ENCODE measurements around the gene UGT1A4.

Gene UGT1A4

GRCh38 chr2:233791151-233791882 lies 72.8 kb downstream of the UGT1A4 start:
- DNase-seq (ENCODE audit: low read depth): no peak

GRCh38 chr2:233791883-233792329 lies 73.4 kb downstream of the UGT1A4 start:
- DNase-seq (ENCODE audit: low read depth): no peak

GRCh38 chr2:233792720-233793119 lies 74.2 kb downstream of the UGT1A4 start:
- no peak for DNase-seq (ENCODE audit: low read depth)

GRCh38 chr2:233793465-233794127 lies 75.1 kb downstream of the UGT1A4 start:
- no peak for DNase-seq (ENCODE audit: low read depth)

- no peak for DNase-seq (ENCODE audit: low read depth)
Measured at GRCh38 chr2:233794128-233794658, 75.7 kb downstream of the UGT1A4 start.

- no peak for DNase-seq (ENCODE audit: low read depth)
Measured at GRCh38 chr2:233795735-233796171, 77.2 kb downstream of the UGT1A4 start.

GRCh38 chr2:233796254-233796653 lies 77.7 kb downstream of the UGT1A4 start:
- no peak for DNase-seq (ENCODE audit: low read depth)

GRCh38 chr2:233798335-233799086 lies 80.0 kb downstream of the UGT1A4 start:
- no peak for DNase-seq (ENCODE audit: low read depth)

GRCh38 chr2:233799087-233799665 lies 80.6 kb downstream of the UGT1A4 start:
- no peak for DNase-seq (ENCODE audit: low read depth)

- DNase-seq (ENCODE audit: low read depth): no peak
Measured at GRCh38 chr2:233799716-233800115, 81.2 kb downstream of the UGT1A4 start.

- DNase-seq (ENCODE audit: low read depth): no peak
Measured at GRCh38 chr2:233800208-233800607, 81.7 kb downstream of the UGT1A4 start.

GRCh38 chr2:233801357-233802131 lies 83.0 kb downstream of the UGT1A4 start:
- no peak for DNase-seq (ENCODE audit: low read depth)

- DNase-seq (ENCODE audit: low read depth): no peak
Measured at GRCh38 chr2:233802132-233802815, 83.7 kb downstream of the UGT1A4 start.

- no peak for DNase-seq (ENCODE audit: low read depth)
Measured at GRCh38 chr2:233803292-233803911, 84.9 kb downstream of the UGT1A4 start.

- DNase-seq (ENCODE audit: low read depth): no peak
Measured at GRCh38 chr2:233803994-233804393, 85.5 kb downstream of the UGT1A4 start.

- no peak for DNase-seq (ENCODE audit: low read depth)
Measured at GRCh38 chr2:233807215-233807865, 88.8 kb downstream of the UGT1A4 start.

GRCh38 chr2:233807966-233808935 lies 89.7 kb downstream of the UGT1A4 start:
- DNase-seq (ENCODE audit: low read depth): no peak

- DNase-seq (ENCODE audit: low read depth): no peak
Measured at GRCh38 chr2:233810385-233810784, 91.8 kb downstream of the UGT1A4 start.

- DNase-seq (ENCODE audit: low read depth): no peak
Measured at GRCh38 chr2:233811087-233811486, 92.6 kb downstream of the UGT1A4 start.

Data from activated T-helper 1 cell treated with Interleukin-2 at 50 U/mL for 16 hours (primary cell).